Left colon (tissue), 2 donors: ENCODE data around the gene SMR3A. TPM values are rescaled to one million over a fixed set of nuclear protein-coding genes. Genes with fewer than 3 reads are reported as not detected.

Experiments used
- ATAC-seq: fragments of 200-7000 bp; cut with Tn5 transposase; one replicate; pipeline ENCODE4 v1.9.1; 2020; ENCODE audit warnings: mild to moderate bottlenecking, moderate library complexity
- DNase-seq, 2 donors: peaks; one replicate each; pipeline ENCODE4 v3.0.0-alpha.2; 2020
- intact Hi-C, 2 donors: fragments of 100-400 bp; cut with DNase I in 1 of 2; cut with micrococcal nuclease in 1 of 2; formaldehyde crosslinking; loops; one replicate each; pipeline versions ENCODE4 v1.11.2 to v1.14.0; 2022; cut with DNase I, micrococcal nuclease
- total RNA-seq, 2 donors: library from RNA; stranded (reverse); fragmentation: NEBNext Ultra II Directional; extraction: Animal tissue kit (Norgen Biotek cat#: 25700); gene quantifications; one replicate each; pipeline ENCODE4 v1.2.1, GENCODE V29; 2021
- donor health status: DM: no; HTN: no; CAD: no.
- donor health status: DM: yes; HTN: yes; CAD: no.

The SMR3A gene
- total RNA-seq, 2 donors from 2014 or later, result not detected

DNA sequence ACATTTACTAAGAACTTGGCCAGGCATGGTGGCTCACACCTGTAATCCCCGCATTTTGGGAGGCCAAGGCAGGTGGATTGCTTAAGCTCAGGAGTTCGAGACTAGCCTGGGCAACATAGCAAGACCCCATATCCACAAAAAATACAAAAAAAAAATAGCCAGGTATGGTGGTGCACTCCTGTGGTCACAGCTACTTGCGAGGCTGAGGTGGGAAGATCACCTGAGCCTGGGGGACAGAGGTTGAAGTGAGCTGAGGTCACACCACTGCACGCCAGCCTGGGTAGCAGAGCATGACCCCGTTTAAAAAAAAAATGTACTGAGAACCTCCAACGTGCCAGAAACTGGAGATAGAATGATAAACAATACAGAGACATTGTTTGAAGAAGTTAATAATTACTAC is 45.2 kb downstream of the SMR3A start:
- no peak for ATAC-seq
- DNase-seq, result no peak
- intact Hi-C loops, result no loop called here

Other genes with a start within 250 kb of the SMR3A start
- gene PRR27, start 206.5 kb upstream of the SMR3A start, total RNA-seq, result not detected
- gene ODAM, start 165.0 kb upstream of the SMR3A start, total RNA-seq, result not detected
- not detected for gene FDCSP, start 134.6 kb upstream of the SMR3A start, total RNA-seq
- gene CSN3, start 118.2 kb upstream of the SMR3A start, total RNA-seq, result not detected
- not detected for gene CABS1, start 25.8 kb upstream of the SMR3A start, total RNA-seq
- gene SMR3B, start 22.4 kb downstream of the SMR3A start, total RNA-seq, result not detected
- gene OPRPN, start 37.2 kb downstream of the SMR3A start, total RNA-seq, result not detected
- not detected for gene MUC7, start 111.4 kb downstream of the SMR3A start, total RNA-seq
- gene AMTN, start 157.8 kb downstream of the SMR3A start, total RNA-seq, result not detected
- not detected for gene AMBN, start 231.5 kb downstream of the SMR3A start, total RNA-seq